HG02970 (cell line): ENCODE data around the gene STXBP2.

Experiments used
- ATAC-seq: cut with Tn5 transposase; IDR thresholded peaks from one replicate; pipeline ENCODE4 v1.9.1; 2021; ENCODE audit warnings: mild to moderate bottlenecking, moderate library complexity, moderate number of reproducible peaks; ENCODE audit not compliant: unreplicated experiment, low FRiP score

STXBP2 gene

GRCh38 chr19:7636691-7637373 lies at the start of gene STXBP2:
STXBP2 (plus strand) TSS chr19:7637110; CDS start chr19:7637150, 40 bp downstream.
- ATAC-seq = peak; percentile 75

- no peak for ATAC-seq
Observed at GRCh38 chr19:7589822-7590221, 47.1 kb upstream of the STXBP2 start.

DNA sequence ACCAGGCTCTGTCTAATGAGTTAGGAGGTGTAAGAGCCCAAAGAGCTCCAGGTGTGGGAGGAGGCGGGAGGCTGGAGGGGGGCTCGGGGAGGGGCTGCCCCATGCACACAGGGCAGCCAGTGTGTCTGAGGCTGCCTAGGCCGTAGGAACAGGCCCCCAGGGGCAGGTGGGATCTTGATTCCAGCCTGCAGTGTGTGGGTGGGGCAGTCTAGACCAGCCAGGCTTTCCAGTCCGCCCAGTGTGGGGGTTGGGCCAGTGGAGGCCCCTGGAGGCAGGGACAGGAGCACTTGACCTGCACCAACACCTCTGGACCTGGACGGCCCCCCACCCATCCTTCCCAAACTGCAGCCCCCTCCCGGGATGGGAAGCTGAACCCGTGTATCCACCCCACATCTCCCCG lies 46.7 kb upstream of the STXBP2 start:
- ATAC-seq = no peak

GRCh38 chr19:7595466-7596133 lies 41.3 kb upstream of the STXBP2 start, which contains the start of gene CAMSAP3:
CAMSAP3 (plus strand) TSS chr19:7595863; CDS start chr19:7596003, 140 bp downstream.
- ATAC-seq = no peak

DNA sequence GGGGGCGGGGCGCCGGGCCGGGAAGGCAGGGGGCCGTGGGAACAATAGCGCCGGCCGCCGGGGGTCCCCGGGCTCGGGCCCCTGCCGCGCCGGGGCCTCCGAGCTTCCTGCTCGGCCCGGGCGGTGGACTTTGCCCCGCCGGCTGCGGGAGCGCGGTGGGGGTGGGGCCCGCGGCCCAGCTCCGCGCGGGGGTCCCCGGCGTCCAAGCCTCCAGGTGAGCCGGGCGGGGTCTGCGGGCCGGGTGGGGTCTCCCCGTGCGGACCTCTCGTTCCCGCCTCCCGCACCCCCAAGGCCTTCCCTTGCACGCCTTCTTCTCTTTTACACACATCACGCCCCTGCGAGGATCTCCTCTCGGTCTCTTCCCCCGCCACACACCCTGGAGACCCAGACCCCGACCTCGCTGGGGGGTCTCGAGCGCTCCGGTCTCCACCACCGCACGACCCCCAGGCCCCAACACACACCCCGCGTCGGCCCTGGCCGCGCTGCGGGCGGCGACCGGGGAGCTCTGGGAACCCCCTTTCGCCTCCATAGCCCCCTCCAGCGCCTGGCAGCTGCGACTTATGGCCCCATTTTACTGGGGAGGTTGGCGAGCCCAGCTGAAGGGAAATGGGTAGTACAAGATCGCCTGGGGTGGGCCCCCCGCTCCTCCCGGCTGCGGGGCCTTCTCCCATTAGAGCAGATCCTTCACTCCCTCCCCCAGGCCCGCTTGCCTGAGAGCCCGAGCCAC lies 40.5 kb upstream of the STXBP2 start:
- ATAC-seq = no peak

- ATAC-seq = no peak
Observed at GRCh38 chr19:7597689-7598088, 39.2 kb upstream of the STXBP2 start.

DNA sequence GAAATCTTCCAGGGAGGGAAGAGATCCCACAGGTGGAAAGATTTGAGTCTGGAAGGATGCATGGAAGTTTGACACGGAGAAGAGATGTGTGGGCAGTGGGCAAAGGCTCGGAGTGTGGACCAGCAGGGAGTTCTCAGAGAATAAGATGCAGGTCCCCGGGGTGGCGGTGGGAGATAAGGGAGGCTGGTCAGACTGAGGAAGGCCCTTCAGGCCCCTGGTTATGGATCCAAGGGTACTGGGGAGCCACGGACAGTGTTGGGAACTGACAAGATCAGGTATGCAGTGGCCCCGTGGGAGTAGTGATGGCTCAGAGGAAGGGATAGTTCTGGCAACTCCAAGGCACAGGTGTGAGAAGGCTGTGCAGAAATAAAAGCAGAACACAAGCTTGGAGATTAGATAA lies 38.7 kb upstream of the STXBP2 start:
- no peak for ATAC-seq

GRCh38 chr19:7600721-7601120 lies 36.2 kb upstream of the STXBP2 start:
- no peak for ATAC-seq

- no peak for ATAC-seq
Observed at GRCh38 chr19:7602240-7602934, 34.5 kb upstream of the STXBP2 start.

DNA sequence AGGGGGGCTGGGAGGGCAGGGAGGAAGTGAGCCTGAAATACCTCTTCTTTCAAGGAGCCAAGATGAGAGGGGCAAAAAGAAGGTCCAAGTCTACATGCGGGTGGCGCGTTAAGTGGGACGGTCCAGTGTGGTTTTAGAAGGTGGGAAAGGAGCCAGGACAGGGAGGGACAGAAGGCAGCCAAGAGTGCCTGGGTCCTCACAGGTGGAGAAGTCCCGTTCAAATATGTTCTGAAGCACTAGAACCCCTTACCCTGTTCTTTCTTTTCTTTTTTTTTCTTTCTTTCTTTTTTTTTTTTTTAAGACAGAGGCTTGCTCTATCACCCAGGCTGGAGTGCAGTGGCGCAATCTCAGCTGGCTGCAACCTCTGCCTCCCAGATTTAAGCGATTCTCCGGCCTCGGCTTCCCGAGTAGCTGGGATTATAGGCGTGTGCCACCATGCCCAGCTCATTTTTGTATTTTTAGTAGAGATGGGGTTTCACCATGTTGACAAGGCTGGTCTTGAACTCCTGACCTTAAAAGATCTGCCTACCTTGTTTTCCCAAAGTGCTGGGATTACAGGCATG lies 33.9 kb upstream of the STXBP2 start:
- no peak for ATAC-seq

- no peak for ATAC-seq
Observed at GRCh38 chr19:7603919-7604318, 33.0 kb upstream of the STXBP2 start.

DNA sequence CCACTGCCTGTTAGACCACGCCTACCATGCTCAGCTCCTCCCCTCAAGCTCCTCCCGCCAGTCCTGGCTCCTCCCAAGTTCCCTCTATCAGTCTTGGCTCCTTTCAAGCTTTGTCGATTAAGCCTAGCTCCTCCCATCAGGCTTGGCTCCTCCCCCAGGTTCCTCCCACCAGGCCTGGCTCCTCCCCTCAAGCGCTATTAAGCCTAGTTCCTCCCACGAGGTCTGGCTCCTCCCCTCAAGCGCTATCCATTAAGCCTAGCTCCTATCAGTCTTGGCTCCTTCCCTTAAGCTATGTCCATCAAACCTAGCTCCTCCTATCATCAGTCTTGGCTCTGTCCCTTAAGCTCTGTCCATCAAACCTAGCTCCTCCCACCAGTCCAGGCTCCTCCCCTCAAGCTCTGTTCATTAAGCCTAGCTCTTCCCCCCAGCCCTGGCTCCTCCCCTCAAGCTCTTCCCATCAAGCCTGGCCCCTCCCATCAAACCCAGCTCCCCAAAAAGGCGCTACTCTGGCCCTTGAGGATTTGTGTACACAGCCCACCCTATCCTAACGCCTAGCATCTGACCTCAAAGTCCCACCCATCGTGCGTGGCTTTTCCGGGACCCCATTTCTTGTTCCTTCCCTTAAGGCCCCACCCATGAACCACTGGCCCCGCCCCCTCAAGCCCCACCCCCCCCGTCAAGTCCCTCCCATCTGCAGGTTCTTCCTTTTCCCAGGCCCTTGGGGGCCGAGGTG lies 31.3 kb upstream of the STXBP2 start:
- no peak for ATAC-seq

DNA sequence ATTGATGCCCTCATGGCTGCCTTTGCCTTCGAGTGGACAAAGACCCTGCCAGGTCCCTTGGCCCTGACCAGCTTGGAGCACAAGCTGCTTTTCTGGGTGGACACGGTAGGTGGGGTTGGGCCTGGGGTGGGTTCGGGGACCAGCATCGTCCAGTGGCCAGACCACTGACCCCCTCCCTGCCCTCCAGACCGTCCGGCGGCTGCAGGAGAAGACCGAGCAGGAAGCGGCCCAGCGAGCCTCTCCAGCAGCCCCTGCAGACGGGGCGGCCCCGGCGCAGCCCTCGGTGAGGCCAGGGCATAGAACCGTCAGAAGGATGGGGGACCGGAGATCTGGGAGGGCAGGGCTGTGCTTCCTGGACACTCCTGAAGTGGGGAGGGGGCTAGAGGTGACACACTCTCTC lies 30.6 kb upstream of the STXBP2 start:
- ATAC-seq = no peak

DNA sequence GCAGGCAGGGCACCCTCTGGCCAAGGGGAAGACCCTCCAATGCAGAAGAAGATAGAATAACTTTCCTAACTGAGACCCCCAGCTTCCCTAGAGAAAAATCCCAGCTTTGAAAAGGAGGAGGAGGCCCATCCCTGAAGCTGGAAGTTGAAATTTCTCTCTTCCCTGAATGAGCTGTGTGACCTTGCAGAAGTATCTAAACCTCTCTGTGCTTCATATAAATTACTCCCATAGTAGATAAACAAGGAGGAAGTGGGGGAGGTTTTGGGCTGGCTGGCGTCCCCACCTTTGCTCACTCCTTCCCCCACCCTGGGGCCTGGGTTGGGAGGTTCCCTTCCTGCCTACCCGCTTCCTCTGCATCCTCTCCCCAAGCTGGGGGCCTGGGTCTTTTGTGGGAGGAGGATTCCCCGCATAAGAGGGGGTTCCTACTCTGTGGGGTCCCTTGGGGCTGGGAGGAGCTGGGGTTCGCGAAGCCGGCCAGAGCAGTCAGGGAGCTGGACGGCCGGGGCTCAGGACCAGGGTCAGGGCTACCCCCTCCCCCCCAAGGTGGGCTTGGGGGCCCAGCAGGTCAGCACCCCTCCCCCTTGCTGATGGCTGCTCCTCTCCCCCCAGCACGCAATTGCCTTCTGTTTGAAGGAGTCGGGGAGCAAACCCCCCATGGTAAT lies 29.6 kb upstream of the STXBP2 start:
- ATAC-seq = no peak

- ATAC-seq = no peak
Observed at GRCh38 chr19:7607874-7608560, 28.9 kb upstream of the STXBP2 start.

DNA sequence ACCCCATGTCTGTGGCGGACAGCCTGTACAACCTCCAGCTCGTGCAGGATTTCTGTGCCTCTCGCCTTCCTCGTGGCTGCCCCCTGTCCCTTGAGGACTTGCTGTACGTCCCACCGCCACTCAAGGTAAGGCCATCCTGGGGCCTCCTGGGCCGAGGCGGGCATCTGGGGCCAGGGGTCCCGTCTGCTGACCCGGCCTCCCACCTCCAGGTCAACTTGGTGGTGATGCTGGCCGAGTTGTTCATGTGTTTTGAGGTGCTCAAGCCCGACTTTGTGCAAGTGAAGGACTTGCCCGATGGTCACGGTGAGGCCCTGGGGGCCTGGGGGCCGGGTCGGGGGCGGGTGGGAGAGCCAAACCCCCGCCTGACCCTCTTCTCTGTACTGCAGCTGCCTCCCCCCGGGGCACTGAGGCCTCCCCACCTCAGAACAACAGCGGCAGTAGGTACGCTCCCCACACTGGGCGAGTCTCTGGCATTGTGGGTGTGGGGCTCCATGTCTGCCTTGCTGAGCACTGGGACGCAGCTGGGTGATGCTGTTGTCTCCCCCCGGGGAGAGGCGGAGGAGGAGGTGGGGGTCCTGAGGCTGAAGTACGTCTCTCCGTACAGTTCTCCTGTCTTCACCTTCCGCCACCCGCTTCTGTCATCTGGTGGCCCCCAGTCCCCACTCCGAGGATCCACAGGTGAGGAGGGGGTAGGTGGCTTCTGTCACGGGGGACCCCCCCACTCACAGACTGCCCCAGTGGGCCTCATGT lies 26.2 kb upstream of the STXBP2 start:
- ATAC-seq = no peak

GRCh38 chr19:7611541-7612279 lies 25.2 kb upstream of the STXBP2 start:
- ATAC-seq = no peak
